Prostate gland (tissue), 2 donors: ENCODE data around the gene CEP43. TPM values are rescaled to one million over a fixed set of nuclear protein-coding genes. Genes with fewer than 3 reads are reported as not detected.

Experiments
- DNase-seq: peaks from one replicate; pipeline ENCODE4 v3.0.0-alpha.2; 2019; ENCODE audit warnings: low spot score
- H3K27ac ChIP-seq, 2 donors: fragments of 200-600 bp; sonication (generic); 2 replicates each; pipeline ENCODE4 v1.5.1; 2017 to 2019
- H3K27me3 ChIP-seq: fragments of 200-600 bp; sonication (generic); replicated peaks from 2 replicates; pipeline ENCODE4 v1.5.1; 2019; ENCODE audit not compliant: insufficient read depth
- H3K36me3 ChIP-seq, 2 donors: fragments of 200-600 bp; sonication (generic); 1 replicate in 1 of 2; 2 replicates in 1 of 2; pipeline versions ENCODE4 v1.5.1 to v1.8.1; 2017 to 2019
- H3K4me1 ChIP-seq: fragments of 200-600 bp; sonication (generic); replicated peaks from 2 replicates; pipeline ENCODE4 v1.5.1; 2019
- H3K4me3 ChIP-seq, 2 donors: fragments of 200-600 bp; sonication (generic); 2 replicates each; pipeline ENCODE4 v1.5.1; 2017 to 2019
- H3K9me3 ChIP-seq: fragments of 200-600 bp; sonication (generic); 2 replicates; pipeline ENCODE4 v1.5.1; 2017
- CTCF ChIP-seq, 4 experiments: fragments of 200-600 bp in 2 of 4; fragments of 450-650 bp in 2 of 4; sonication (generic) in 2 of 4; IDR thresholded peaks; 1 replicate in 3 of 4; 2 replicates in 1 of 4; pipeline ENCODE4 v1.5.1; 2016 to 2019; ENCODE audit warnings: antibody characterized with exemption in 4 of 4, mild to moderate bottlenecking in 2 of 4, moderate library complexity in 2 of 4
- POLR2A ChIP-seq: fragments of 450-650 bp; IDR thresholded peaks from one replicate; pipeline ENCODE4 v1.6.1; 2016; ENCODE audit warnings: antibody characterized with exemption, mild to moderate bottlenecking
- POLR2AphosphoS5 ChIP-seq: sonication (generic); formaldehyde crosslinking; IDR thresholded peaks from one replicate; pipeline ENCODE4 v1.6.1; 2017; ENCODE audit warnings: antibody characterized with exemption
- WGBS: methylation state at CpG from one replicate; pipeline ENCODE4 v1.1.5; 2018; 5-methylcytosine and 5-hydroxymethylcytosine counted together
- intact Hi-C: fragments of 100-400 bp; cut with DNase I; formaldehyde crosslinking; loops from one replicate; pipeline ENCODE4 v1.14.2; 2022
- total RNA-seq, 2 donors: library from RNA; depleted of rRNA; stranded (reverse); fragments of >200 nt; gene quantifications; one replicate each; pipeline ENCODE4 v1.1.0, GENCODE V29; 2016

CEP43 gene
- total RNA-seq, 2 donors from 2014 or later = 13.3 to 25.7 TPM

- whole genome bisulfite sequencing = 90% methylated on average over 2 of the region's 2 CpGs
- intact Hi-C loops = no loop called here
- Histone ChIP-seq H3K36me3 (no peaks in the 10 kb centered on the region), H3K4me3 (no peak overlapping the region), H3K4me1 (no peaks in the 10 kb centered on the region), H3K27me3 (no peaks in the 10 kb centered on the region), H3K27ac (no peak overlapping the region), H3K9me3 (no peaks in the 10 kb centered on the region)
- TF ChIP-seq POLR2A (no peak), POLR2AphosphoS5 (no peak), CTCF (IDR thresholded peaks at IDR 0.05) (no peak)
- DNase-seq = no peak
Observed at GRCh38 chr6:166976636-166977035, 22.6 kb upstream of the CEP43 start.

DNA sequence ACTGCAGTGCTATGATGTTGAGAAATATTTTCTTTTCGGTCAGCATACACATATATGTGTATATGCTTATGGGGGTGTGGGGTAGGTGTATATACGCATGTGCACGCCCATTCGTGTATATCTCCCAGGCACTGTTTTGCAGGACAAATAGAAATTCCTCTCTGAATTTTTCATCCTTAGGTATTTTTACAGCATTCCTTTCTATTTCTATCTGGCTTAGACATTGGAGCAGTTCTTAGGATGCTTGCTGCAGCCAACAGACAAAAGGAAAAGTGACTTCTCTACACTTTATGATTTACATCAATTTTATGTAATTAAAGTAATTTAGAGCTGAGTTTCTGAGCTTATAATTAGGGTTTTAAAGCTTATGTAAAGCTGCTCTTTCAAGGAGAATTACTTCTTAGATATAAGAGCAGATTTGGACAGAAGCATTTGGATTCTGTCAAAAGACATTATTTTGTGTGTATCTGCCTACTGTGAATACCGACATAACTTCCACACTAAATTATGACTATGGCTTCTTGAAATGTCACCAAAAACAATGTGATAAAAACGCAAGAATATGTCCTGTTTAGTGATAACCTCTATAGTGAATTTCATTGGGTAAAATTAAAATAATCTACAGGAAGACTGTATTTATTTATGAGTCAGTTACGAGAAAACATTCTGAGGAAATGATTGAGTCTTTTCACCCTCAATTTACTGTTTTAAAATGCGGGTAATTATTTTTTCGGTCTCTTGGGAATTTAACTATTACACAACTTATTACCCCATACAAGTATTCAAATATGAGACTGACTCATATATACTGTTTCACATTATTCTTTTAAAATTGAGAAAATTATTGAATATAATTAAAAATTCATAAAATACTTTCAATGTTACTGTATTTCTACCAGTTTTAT lies 21.3 kb upstream of the CEP43 start:
- no peaks in the 10 kb centered on the region for H3K36me3 ChIP-seq
- intact Hi-C loops = no loop called here
- H3K4me1 ChIP-seq = no peaks in the 10 kb centered on the region
- no peak overlapping the region for H3K4me3 ChIP-seq
- no peak for DNase-seq
- no peaks in the 10 kb centered on the region for H3K27me3 ChIP-seq
- WGBS = 70% methylated on average over 9 of the region's 9 CpGs
- H3K9me3 ChIP-seq = no peaks in the 10 kb centered on the region
- no peak for TF ChIP-seq POLR2A
- TF ChIP-seq CTCF (IDR thresholded peaks at IDR 0.05) = no peak
- no peak for TF ChIP-seq POLR2AphosphoS5
- no peak overlapping the region for H3K27ac ChIP-seq

- no peak for DNase-seq
- Histone ChIP-seq H3K9me3 (no peaks in the 10 kb centered on the region), H3K4me1 (no peaks in the 10 kb centered on the region), H3K27me3 (no peaks in the 10 kb centered on the region), H3K36me3 (no peaks in the 10 kb centered on the region), H3K4me3 (no peak overlapping the region), H3K27ac (no peak overlapping the region)
- intact Hi-C loops = no loop called here
- TF ChIP-seq POLR2A = no peak
- no peak for TF ChIP-seq POLR2AphosphoS5
- no peak for TF ChIP-seq CTCF (IDR thresholded peaks at IDR 0.05)
- WGBS = 97% methylated on average over 3 of the region's 3 CpGs
Observed at GRCh38 chr6:166980738-166981137, 18.5 kb upstream of the CEP43 start.

GRCh38 chr6:166987448-166987847 lies 11.7 kb upstream of the CEP43 start:
- no peak for DNase-seq
- Histone ChIP-seq H3K36me3 (no peaks in the 10 kb centered on the region), H3K4me3 (no peak overlapping the region), H3K9me3 (no peaks in the 10 kb centered on the region), H3K27me3 (no peaks in the 10 kb centered on the region), H3K27ac (peak overlapping the region in 1 of 2 donors; percentile 22), H3K4me1 (peaks cover 4% of the 10 kb centered on the region)
- TF ChIP-seq POLR2AphosphoS5 (no peak), POLR2A (no peak), CTCF (IDR thresholded peaks at IDR 0.05) (no peak)
- 39% methylated on average over 6 of the region's 6 CpGs for WGBS
- intact Hi-C loops = no loop called here

GRCh38 chr6:166987930-166988329 lies 11.3 kb upstream of the CEP43 start:
- 30% methylated on average over 3 of the region's 3 CpGs for WGBS
- Histone ChIP-seq H3K9me3 (no peaks in the 10 kb centered on the region), H3K27me3 (no peaks in the 10 kb centered on the region), H3K36me3 (no peaks in the 10 kb centered on the region), H3K4me3 (no peak overlapping the region), H3K27ac (peak overlapping the region; percentile 22 to 31), H3K4me1 (peaks cover 4% of the 10 kb centered on the region)
- intact Hi-C loops = loop anchor here (2.0 kb wide), 1 partner anchor 201 kb away; no protein-coding TSS in a partner anchor
- TF ChIP-seq CTCF (IDR thresholded peaks at IDR 0.05) (no peak), POLR2A (no peak), POLR2AphosphoS5 (no peak)
- DNase-seq = no peak
